NCI-H2081 treated with DMSO at 0.1 percent for 48 hours (cell line): ENCODE measurements around the gene PLEKHM3.

Experiments
- DNase-seq: peaks from one replicate; lab custom pipeline; 2025; lab: John Stamatoyannopoulos, UW

The PLEKHM3 gene

DNA sequence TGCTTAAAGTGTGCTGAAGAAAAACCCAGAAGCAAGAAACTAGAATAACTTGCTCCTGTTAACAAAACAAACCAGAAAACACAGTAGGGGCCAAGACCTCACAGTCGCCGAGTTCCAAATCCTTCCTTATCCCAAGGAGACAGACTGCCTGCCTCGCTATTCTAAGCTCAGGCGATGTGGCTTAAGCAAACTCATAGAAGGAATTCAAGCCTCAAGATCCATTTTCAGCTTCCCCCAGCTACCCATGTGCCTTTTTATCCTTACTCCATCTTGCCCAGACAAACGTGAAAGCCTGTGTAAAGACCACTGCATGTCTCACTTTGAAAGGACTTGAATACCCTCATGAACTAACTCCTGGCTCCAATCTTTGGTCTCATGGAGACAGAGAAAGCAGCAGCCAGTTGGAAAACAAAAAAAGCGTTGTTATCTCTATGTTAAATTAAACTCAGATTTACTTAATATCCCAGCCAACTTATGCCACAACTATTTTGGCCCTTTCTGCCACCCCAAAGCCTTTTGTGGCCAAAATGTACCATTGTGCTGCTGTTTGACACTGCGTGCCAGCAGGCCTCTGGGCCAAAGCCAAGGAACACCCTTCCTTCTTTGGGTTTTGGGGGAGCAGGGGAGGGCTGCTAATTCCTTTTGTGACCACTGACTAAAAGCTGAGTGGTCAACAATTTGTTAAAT lies 132.5 kb downstream of the PLEKHM3 start:
- no peak for DNase-seq

DNA sequence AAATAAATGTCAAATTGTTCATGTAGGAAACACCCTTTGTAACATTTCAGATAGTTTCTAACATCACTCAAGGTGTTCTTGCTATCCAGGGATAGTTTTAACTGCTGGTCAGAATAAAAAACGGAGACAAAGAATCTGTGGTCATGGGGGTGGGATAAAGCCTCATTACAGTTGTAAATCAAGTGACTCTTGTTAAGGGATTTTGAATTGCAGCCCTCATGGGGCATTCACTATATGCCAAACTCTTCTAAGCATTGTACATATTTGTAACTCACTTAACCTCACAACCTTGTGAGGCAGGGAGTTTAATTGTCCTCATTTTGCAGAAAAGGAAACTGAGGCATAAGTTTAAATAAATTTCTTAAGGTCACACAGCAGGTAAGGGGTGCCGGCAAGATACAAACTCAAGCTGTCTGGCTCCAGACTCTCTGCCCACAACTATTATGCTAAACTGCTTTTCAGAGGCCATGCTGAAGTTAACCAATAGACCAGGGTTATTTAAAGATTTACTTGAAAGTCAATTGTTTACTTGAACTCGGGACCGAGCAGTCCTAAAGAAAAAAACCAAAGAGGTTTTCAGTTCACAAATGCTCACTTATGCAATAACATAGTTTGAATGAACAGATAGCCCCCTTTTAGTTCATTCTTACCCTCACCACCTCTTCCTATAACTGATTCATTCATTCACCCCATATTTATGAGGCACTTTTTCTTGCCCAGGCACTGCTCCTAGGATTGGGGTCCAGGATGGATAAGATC lies 134.1 kb downstream of the PLEKHM3 start:
- no peak for DNase-seq

DNA sequence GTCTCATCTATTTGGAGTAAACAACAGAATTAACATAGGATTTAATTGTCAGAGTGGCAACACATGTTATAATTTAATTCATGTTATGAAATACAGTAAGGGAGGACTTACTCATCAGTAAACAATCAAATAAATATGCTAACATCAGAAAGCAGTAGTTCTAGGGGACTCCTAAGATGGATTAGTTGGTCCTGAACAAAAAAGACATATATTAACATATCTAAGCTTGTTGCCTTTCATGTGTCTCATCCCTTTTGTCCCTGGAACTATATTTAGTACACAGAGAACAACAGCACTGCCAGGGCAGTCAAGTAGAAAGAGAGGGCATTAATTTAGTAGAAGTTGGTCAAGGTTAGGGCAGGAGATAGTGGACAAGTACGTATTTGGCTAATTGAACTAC lies 137.8 kb downstream of the PLEKHM3 start:
- DNase-seq: no peak

DNA sequence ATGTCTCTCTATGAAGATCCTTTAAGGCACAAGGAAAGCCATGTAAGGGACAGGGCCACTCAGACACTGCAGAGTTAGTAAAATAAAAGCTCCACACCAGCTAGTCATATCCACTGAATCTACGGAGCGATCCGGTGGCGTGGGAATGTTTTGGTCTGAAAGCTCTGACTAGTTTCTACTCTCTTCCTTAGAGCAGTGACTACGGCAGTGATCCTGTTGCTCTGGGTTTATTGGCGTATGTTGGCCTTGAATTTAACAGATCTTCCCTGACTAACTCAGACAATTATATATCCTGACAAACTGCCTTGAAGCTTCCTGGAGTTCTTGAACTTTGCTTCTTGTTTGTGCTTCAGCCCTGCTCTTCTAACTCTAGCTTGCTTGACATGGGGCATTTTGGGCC lies 140.3 kb downstream of the PLEKHM3 start:
- no peak for DNase-seq

DNA sequence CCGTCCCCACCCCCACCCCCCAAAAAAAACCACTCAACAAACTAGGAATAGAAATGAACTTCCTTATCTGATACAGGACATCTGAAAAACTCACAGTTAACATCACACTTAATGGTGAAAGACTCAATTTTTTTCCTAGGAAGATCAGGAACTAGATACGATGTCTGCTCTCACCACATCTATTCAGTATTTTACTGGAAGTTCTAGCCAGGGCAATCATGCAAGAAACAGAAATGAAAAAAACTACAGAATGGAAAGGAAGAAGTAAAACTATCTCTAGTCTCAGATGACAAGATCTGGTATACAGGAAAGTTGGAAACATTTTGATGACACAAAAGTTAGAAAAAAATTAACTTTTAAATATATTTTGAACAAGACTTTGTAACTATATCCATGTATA lies 141.2 kb downstream of the PLEKHM3 start:
- no peak for DNase-seq

DNA sequence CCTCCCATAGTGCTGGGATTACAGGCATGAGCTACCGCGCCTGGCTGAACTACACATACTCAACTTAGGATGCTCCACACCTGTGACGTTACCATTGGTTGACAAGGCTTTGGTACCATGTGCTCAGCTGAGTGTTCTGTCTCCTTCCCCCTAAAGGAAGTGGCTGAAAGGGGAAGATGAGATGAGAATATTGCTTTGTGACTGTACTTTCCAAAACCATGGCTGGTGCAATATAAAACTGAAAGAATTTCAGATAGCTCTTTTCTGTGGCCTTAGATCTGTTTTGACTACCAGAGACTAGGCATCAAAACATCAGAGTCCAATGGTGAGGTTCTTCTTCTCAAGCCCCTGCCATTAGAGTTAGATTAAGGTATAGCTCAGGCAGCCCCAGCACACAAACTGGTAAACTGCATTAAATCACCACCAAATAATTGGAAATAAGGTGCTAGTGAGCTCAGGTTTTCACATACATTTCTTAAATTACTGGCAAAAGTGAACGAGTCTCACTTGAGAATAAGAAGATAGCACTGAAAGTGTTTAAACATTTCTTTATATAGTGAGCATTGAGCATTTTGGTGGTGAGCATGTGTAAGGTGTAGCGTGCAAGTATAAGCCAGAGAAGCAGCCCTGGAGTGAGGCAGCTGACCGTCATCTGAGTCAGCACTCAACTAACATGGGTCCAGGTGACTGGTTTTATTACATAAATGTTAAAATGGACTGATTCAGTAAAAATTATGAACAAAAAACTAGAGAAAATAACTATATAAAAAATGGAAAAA lies 142.1 kb downstream of the PLEKHM3 start:
- no peak for DNase-seq

DNA sequence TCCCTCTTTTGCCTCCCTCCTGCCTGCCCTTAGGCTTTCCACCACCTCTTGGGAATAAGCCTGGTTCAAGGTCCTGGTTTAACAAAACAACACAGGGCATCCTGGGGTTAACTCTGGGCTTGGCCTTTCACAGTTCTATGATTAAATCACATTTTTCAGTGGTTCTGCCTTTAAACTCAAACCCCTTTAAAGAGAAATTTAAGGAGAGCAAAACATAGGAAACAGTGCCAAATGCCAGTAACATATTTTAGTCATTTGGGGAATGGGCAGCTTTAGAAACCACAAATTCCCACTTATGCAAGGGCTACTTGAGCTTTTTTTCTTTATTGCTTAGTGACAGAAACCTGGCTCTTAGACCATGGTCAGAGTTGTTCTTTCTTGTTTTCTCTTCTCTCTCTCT lies 143.4 kb downstream of the PLEKHM3 start:
- DNase-seq: no peak

DNA sequence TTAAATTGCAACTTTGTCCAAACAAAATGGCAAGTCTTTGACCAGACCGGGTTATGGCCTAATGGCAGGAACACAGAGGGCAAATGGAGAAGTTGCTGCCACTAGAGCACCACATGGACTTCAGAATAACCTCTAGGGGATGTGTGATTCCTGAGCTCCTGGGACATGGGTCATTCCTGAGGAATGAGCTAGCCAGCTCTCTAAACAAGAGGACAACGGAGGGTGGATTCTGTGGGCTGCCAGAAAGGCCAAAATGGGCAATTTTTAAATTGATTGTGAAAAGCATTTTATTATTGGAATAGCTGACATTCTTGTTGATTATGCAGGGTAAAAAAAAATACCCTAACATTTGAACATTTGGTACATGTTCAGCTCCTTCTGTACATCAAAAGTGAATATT lies 145.8 kb downstream of the PLEKHM3 start:
- no peak for DNase-seq

DNA sequence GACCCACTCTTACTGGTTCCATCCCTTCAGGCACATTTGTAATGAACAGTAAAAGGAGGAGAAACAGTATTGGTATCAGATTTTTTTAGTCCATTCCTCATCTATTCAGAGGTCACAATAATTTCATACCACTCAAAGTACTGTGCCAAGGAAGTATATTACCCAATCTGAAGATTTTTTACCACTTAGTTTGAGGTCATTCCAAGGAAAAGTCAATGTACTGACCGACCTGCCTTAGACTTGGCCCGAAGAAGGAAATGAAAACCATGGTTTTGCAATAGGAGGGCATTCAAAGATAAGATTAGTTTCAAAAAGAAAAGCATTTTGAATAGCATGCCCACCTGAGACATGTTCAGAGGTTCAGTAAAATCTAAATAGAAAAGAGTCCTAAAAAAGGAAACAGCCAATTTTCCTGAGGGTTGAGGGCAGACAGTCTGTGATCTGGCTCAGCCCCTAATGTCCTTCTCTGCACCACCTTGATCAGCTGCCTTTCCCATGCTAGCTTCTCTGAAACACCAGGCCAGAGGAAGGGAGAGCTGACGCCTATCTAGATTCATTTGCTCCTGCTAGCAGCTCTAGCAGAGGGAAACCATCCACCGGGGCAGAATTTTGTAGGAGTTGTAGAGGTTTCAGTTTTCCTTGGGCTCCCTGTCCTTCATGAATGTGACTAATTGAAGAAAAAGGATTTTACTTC lies 148.3 kb downstream of the PLEKHM3 start:
- no peak for DNase-seq

DNA sequence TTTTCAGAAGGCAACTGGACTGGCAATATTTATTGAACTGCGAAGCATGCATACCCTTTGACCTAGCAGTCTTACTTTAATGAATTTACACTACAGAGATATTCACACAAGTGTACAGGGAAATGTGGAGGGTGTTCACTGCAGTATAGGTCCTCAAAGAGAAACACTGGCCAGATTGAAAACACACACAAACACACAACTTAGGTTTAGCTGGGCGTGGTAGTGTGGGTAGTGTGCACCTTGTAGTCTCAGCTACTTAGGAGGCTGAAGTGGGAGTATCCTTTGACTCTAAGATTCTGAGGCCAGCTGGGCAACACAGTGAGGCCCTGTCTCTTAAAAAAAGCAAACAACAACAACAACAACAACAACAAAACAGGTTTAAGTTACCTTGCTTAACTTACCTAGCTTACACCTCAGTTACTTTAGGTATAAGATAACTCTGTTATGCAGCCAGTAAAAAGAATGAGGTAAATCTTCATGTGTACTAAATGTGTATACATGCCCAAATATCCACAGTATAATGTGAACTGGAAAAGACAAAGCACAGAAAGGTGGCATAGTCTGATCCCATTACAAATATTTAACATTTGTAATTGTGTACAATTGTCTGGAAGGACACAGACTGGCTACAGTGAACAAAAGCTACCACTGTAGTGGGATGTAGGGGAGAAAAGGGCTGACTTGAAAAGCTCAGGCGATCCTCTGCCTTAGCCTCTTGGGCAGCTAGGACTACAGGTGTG lies 149.7 kb downstream of the PLEKHM3 start:
- no peak for DNase-seq

DNA sequence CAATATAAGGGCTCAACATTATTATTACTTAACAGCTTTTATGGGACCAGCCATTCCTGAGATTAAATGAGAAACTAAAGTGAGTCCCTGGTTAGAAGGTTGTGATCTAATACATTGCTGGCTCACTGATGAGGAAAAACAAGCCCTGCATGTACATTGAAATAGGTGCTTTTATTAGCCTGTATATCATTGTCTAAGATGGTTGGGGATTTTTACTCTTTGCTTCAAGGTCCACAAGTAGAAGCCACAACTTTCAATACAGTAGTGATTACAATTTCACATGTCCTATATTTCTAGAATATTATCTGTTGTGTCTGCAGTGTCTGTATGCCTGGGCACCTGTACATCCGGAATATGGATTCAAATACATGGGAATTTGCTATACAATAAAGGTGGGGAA lies 151.5 kb downstream of the PLEKHM3 start:
- DNase-seq: no peak

DNA sequence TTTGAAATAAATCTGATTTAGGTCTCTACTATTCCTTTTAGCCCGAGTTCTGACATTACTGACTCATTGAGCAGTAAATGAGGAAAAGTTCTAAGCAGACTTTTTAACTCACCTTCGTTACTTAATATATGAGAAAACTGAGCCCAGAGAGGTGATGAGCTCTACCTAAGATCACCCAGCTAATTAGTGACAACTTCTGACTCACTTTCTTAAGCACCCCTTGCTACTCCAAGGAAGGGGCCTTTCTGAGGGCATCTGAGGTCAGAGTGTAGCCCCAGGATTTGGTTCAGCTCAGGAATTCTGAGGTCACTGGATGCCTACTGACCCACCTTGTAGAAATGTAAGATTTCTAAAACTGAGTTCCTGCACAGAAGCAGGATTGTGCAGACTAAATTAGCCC lies 153.4 kb downstream of the PLEKHM3 start:
- DNase-seq: no peak

DNA sequence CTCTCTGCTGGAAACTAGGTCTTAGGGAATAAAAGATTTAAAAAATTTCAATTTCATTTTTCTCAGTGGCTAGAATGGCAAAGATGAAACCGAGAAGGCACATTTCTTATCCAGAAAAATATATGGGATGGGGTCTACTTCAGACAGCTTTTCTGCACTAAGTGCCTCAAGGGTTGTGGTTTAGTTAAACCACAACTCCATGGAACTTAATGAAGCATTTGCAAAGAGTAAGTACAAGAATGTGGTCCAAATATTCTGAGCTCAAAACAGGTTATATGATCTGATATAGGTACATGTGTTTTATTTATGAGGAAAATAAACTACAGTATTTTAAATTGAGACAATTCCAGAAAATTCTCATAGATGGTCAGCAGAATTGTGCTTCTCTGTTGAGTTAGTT lies 153.8 kb downstream of the PLEKHM3 start:
- no peak for DNase-seq

DNA sequence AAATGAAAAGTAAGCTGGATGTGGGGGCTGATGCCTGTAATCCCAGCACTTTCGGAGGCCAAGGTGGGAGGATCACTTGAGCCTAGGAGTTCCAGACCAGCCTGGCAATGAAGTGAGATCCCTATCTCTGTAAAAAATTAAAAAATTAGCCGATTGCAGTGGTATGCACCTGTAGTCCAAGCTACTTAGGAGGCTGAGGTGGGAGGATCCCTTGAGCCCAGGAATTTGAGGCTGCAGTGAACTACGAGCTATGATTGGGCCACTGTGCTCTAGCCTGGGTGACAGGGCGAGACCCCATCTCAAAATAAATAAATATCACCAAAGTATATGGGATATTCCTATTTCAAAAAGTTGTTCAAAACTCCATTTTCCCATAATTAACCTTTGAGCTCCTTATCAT lies 154.5 kb downstream of the PLEKHM3 start:
- DNase-seq: no peak

DNA sequence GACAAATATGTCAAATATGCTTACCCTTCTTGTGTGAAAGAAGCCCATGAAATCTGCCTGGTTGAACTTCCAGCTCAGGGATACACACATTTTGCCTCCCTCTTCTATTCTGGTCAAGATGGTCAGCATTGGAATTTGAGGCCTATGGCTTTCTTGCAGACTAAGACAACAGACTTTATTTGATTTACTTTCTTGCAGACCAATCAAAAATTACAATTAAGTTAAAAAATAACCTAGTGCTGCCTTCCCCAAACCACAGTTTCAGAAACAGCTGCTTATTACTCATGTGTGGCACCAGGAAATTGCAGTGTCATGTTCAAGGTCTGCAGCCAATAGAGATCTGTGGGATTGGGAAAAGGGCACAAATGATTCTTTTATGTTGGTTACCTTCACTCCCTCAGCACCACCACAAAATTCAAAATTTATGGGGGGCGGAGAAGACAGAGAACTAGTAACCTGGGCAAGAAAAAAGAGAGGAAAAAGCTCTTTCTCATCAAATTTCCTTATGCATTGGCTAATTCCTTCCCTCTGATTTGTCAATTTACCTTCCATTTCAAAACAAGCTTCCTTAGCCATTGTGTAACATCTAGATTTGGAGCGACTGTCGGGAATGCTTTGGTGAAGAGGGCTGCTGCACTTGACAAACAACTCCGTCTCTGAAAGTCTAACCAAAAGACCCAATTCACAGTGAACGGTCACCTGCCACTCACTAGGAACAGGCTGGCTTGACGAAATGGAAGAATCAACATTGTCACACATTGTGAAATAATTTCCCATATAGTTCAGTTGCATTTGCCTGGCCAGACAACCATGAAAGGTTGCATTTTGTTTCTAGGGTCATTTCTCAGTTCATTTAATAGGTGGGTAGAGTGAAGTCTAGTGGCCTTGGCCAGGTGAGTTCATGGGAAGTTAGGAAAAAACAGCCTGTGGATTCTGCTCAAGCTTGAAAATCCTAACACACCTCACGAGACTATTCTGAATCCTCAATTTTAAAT lies 155.2 kb downstream of the PLEKHM3 start:
- no peak for DNase-seq

DNA sequence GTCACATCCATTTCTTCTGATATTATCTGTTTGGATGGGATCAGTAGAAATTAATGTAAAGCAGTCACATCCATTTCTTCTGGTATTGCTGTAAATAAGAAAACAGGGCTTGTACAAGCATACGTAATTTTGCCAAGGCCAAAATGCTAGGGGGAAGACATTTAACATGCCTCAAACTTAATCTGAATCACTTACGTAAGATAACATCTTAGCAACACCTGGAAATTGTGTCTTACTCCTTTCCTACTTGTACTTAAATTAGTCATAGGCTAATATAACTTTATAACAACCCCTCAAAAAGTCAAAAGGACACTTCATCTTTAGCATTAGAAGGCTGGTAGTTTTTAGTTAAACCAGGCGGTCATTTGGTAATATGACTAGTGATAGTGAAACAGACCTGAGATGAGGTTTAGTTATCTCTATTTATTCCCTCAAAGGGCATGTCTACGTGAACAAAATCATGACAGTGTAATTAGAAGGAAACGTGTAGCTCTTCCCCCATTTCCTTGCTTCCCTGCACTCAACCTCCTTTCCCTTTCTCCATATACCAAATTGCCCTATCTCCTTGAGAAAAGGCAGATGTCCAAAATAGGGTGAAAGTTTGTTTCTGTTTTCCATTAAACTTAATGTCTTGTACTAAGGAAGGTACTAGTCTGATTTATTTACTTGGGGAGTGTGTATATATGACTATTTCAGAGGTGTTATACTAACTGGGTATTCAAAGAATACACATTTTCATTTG lies 156.3 kb downstream of the PLEKHM3 start:
- DNase-seq: no peak

DNA sequence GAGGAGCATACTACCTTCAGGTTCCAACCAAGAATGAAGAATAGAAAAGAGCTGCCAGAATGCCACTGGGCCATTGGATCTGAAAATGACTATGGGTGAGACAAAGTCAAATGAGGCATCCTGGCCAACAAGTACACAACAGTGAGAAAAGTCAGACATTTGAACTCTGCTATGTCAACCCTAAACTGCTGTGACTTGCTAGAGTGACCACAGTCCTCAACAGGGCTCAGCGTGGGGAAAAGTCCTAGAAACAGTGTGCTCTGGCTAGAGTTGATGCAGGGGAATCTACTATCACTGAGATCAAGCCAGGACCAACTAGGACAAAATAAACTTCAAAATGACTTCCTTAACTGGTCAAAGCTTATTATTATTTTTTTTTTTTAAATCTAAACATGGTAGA lies 157.4 kb downstream of the PLEKHM3 start:
- no peak for DNase-seq

DNA sequence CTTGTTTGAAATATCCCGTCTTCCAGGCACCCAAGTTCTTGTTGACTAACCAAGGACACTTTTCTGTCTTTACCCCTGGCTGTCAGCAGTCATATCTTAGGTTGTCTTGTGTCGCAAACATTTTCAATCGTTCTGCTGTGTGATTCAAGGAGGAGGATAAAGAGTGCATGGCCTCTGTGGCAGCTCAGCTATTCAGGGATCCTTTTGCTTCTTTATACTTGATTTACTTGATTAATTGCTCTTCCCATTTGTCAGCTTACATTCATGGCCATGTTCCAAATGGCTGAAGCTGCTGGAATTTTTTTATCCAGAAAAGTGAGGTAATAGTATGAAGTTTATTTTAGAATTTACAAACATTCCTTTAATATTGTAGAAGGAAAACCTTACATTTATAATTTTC lies 158.3 kb downstream of the PLEKHM3 start:
- no peak for DNase-seq

DNA sequence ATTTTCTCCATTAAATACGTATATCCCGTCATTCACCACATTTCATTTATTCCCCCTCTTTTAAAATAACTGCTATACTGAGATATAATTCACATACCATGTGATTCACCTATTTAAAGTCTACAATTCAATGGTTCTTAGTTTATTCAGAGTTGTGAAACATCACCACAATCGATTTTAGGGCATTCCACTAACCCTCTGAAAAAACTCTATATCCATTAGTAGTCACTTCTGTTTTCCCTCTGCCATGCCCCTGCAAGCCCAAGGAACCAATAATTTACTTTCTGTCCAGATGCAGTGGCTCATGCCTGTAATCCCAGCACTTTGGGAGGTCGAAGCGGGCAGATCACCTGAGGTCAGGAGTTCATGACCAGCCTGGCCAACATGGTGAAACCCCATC lies 160.1 kb downstream of the PLEKHM3 start:
- no peak for DNase-seq

DNA sequence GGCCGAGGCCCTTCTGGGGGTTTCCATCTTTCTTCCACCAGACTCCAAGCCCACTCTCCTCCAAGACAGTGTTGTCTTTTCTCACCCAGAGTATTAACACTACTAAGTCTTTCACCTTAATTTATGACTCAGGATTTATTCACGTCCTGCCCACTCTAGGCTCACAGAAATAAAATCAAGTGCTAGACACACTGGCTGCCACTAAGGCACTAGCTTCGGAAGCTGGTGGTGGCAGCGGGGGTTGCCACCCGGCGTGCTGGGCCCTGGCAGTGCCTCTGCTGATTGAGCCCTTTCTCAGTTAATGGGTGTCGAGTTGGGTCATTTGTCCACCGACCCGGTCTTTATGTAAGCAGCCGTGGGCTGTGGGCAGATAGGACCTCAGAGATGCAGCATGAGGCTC lies 162.0 kb downstream of the PLEKHM3 start:
- DNase-seq: no peak
